GM12864 (cell line): ENCODE data around the gene FAM131C.

Source experiments
- DNase-seq: peaks from one replicate; pipeline ENCODE4 v3.0.0-alpha.2; 2011; ENCODE audit warnings: low read depth
- H3K4me3 ChIP-seq: 2 replicates; pipeline ENCODE4 v1.5.1; 2011; ENCODE audit warnings: mild to moderate bottlenecking, low read depth, low read length, control low read depth
- TF ChIP-seq, protein P1 (sequence below): IDR thresholded peaks from 2 replicates; pipeline ENCODE4 v1.5.1; 2011; ENCODE audit warnings: low read depth, mild to moderate bottlenecking, moderate library complexity, low read length, control low read depth, inconsistent platforms; ENCODE audit errors: missing control alignments

Gene FAM131C

GRCh38 chr1:16085522-16085921 is 12.1 kb upstream of the FAM131C start:
- TF ChIP-seq, protein P1, sequence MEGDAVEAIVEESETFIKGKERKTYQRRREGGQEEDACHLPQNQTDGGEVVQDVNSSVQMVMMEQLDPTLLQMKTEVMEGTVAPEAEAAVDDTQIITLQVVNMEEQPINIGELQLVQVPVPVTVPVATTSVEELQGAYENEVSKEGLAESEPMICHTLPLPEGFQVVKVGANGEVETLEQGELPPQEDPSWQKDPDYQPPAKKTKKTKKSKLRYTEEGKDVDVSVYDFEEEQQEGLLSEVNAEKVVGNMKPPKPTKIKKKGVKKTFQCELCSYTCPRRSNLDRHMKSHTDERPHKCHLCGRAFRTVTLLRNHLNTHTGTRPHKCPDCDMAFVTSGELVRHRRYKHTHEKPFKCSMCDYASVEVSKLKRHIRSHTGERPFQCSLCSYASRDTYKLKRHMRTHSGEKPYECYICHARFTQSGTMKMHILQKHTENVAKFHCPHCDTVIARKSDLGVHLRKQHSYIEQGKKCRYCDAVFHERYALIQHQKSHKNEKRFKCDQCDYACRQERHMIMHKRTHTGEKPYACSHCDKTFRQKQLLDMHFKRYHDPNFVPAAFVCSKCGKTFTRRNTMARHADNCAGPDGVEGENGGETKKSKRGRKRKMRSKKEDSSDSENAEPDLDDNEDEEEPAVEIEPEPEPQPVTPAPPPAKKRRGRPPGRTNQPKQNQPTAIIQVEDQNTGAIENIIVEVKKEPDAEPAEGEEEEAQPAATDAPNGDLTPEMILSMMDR, result no peak
- DNase-seq, result no peak

DNA sequence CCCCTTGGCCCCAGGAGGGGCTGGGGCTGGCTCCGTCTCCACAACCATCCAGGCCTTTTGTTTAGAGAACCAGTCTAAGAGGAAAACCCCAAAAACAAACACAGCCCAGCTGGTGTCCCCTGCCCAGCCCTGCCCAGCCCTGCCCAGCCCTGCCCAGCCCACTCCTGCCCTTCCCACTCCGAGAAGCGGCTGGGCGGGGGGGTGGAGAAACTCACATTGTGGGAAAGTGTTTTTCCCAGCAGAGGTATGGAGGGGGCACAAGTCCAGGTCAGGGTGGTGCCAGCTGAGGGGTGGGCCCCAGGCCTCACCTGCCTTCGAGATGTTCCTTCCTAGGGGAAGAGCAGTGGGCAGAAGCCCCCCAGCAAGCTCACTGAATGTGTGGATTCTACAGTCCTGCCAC is 10.0 kb upstream of the FAM131C start:
- TF ChIP-seq, protein P1, result no peak
- no peak overlapping the region for H3K4me3 ChIP-seq
- no peak for DNase-seq

More at GRCh38 chr1:16085522-16085921, 12.1 kb upstream of the FAM131C start:
- no peak overlapping the region for H3K4me3 ChIP-seq

- no peak overlapping the region for H3K4me3 ChIP-seq
- TF ChIP-seq, protein P1, result peak; percentile 90
- no peak for DNase-seq
Measured at GRCh38 chr1:16082283-16083038, 9.0 kb upstream of the FAM131C start.

DNA sequence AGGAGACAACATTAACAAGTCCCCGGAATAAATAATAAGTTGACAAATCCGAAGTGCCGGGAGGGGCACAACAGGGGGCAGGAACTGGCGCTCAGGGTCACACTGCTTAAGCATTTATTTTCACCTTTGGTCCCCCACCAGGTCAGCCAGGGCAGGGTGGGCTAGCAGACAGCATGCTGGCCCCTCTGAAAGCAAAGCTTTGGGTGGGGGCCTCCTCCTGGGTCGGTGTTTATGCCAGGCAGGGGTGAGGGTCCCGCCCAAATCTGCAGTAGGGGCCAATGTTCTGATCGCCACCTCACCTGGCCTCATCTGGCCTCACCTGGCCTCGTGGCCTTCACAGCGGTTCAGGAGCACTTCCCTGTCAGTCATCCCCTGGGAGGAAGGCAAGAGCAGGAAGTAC is 8.2 kb upstream of the FAM131C start:
- H3K4me3 ChIP-seq, result no peak overlapping the region
- no peak for DNase-seq
- TF ChIP-seq, protein P1, result no peak

DNA sequence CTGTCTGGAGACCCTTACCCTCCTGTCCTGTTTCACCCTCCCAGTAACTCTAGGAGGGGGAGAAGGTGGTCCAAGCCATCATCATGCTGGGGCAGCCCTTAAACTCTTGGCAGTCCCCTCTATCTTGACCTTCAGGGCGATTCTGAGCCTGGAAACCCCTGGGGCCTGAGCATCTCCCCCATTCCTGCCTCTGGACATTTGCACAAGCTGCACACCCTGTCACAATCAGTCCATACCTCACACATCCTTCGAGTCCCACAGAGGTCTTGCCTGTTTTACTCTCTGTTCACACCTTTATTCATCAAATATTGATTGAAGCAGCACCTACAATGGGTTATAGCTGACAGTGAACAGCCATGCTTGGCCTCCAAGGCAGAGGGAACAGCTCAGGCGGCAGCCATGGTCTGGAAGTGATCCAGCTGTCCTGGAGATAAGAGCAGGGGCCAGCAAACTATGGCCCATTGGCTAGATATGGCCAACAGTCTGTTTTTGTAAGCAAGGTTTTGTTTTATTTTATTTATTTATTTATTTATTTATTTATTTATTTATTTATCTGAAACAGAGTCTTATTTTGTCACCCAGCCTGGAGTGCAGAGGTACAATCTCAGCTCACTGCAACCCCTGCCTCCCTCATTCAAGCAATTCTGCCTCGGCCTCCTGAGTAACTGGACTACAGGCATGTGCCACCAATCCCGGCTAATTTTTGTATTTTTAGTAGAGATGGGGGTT is 7.1 kb upstream of the FAM131C start:
- DNase-seq, result no peak
- TF ChIP-seq, protein P1, result no peak
- no peak overlapping the region for H3K4me3 ChIP-seq

- TF ChIP-seq, protein P1, result peak; percentile 97
- peak; percentile 30 for DNase-seq
- H3K4me3 ChIP-seq, result no peak overlapping the region
Measured at GRCh38 chr1:16078925-16079656, 5.6 kb upstream of the FAM131C start.
